Activated CD4-positive, alpha-beta T cell treated with anti-CD3 and anti-CD28 coated beads for 24 hours (primary cell): ENCODE data around the gene ZNF385D.
"Not testable (repeated sequence)": the region's sequence is repeated elsewhere in the genome, so short reads cannot be mapped to it uniquely, and the experiment has no call there.

Source experiments
- DNase-seq, 2 donors: peaks; one replicate each; pipeline ENCODE4 v3.0.0-alpha.2; 2020; ENCODE audit warnings: low read depth in 2 of 2

Gene ZNF385D

GRCh38 chr3:21387142-21387826, 363.7 kb downstream of the ZNF385D start:
- not testable (repeated sequence) for DNase-seq

DNA sequence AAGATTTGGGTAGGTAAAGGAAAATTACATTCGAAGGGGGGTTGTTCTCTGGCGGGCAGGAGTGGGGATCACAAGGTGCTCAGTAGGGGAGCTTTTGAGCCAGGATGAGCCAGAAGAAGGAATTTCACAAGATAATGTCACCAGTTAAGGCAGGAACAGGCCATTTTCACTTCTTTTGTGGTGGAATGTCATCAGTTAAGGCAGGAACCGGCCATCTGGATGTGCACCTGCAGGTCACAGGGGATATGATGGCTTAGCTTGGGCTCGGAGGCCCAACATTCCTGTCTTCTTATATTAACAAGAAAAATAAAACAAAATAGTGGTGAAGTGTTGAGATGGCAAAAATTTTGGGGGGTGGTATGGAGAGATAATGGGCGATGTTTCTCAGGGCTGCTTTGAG, 373.0 kb downstream of the ZNF385D start:
- DNase-seq: not testable (repeated sequence)

- DNase-seq: no peak
Measured at GRCh38 chr3:21377071-21377769, 373.8 kb downstream of the ZNF385D start.

- no peak for DNase-seq
Measured at GRCh38 chr3:21372316-21372715, 378.7 kb downstream of the ZNF385D start.
